ENCODE measurements around the gene ARHGAP33. TPM values are rescaled to one million over a fixed set of nuclear protein-coding genes. Genes with fewer than 3 reads are reported as not detected.
A peak's percentile ranks its signal among the peaks of the same experiment; 100 is the strongest.

The ARHGAP33 gene
- total RNA-seq, 1 experiment from 2014 or later, result 39.6 TPM

DNA sequence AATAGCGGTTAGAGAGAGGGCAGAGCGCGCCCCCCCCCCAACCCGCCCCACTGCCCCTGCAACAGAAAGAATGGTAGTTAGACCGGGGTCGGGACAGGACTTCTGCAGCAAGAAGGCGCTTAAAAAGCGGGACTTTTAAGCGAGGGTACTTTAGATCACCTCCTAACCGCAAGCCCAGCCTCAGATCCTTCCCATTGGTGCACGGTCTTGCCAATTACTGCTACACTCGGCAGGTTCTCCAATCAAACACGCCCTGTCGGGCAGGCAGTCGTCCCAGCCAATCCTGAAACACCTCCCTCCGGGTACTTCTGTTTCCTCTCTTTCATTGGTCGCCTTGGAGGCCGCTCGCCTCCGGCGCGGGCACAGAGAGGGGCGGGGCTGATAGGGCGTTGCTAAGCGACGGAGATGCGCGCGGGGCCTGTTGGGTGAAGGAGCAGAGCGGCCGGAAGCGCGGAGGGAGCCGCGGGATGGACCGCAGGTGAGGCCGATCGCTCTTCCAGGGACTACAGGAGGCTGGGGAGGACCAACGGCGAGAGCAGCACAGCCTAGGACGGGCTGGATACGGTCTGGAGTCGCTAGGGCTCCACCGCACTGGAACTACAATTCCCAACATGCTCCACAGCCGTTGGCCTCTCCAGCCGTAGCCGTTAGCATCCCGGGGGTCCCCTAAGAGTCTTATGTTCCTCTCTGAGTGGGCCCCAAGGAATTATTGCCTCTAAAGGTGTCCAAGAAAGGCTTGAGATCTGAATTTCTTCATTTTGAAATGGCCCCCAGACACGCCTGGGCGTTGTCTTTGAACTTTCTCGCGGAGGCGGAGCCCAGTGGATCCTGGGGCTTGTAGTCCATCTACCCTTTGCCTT lies 17.4 kb upstream of the ARHGAP33 start, which contains the start of gene PROSER3:
Gene PROSER3, plus strand, starts transcription at position 428 of the 860 bp plus-strand sequence. Its CDS starts 40 bp downstream, at position 468.
- ChIA-PET CTCF (no interaction called here), POLR2A (ENCODE audit: low non-redundant PET) (interaction anchor here (1.0 kb wide), 1 partner anchor 10 kb away, joined by 3 read pairs; the partner anchor contains the start of gene LIN37)
- peaks cover 24% of the 10 kb centered on the region for H3K36me3 ChIP-seq (ENCODE audit: insufficient read depth, low read length, poor library complexity, severe bottlenecking)
- H3K9me3 ChIP-seq (ENCODE audit: low read depth, low read length, poor library complexity, severe bottlenecking), result no peaks in the 10 kb centered on the region
- TF ChIP-seq CTCF (conservative IDR thresholded peaks at IDR 0.05; ENCODE audit: low read depth, low read length), result no peak
- TF ChIP-seq EZH2 (IDR thresholded peaks at IDR 0.05; ENCODE audit: borderline replicate concordance, low read depth, low read length, poor library complexity, severe bottlenecking), result no peak
- intact Hi-C loops (cut with micrococcal nuclease; ENCODE audit: unreplicated experiment), result no loop called here
- peaks cover 32% of the 10 kb centered on the region for H3K4me1 ChIP-seq (ENCODE audit: insufficient read depth, low read length, poor library complexity, severe bottlenecking)
- BruUV-seq (replicated peaks), result TSS peak; percentile 75
- DNase-seq (ENCODE audit: low spot score), result peak; percentile 100
- no peaks in the 10 kb centered on the region for H3K27me3 ChIP-seq (replicated peaks; ENCODE audit: insufficient read depth, low read depth, low read length, poor library complexity)
- peak within 1 kb of the TSS; percentile 86 for H3K4me3 ChIP-seq (ENCODE audit: low read depth, low read length, poor library complexity, severe bottlenecking)
- peak within 1 kb of the TSS; percentile 94 for H3K27ac ChIP-seq (ENCODE audit: low read depth, low read length, poor library complexity, severe bottlenecking)

- Histone ChIP-seq H3K4me1 (ENCODE audit: insufficient read depth, low read length, poor library complexity, severe bottlenecking) (peaks cover 32% of the 10 kb centered on the region), H3K36me3 (ENCODE audit: insufficient read depth, low read length, poor library complexity, severe bottlenecking) (peaks cover 31% of the 10 kb centered on the region), H3K9me3 (ENCODE audit: low read depth, low read length, poor library complexity, severe bottlenecking) (no peaks in the 10 kb centered on the region), H3K27ac (ENCODE audit: low read depth, low read length, poor library complexity, severe bottlenecking) (no peak overlapping the region), H3K27me3 (replicated peaks; ENCODE audit: insufficient read depth, low read depth, low read length, poor library complexity) (no peaks in the 10 kb centered on the region), H3K4me3 (ENCODE audit: low read depth, low read length, poor library complexity, severe bottlenecking) (no peak overlapping the region)
- TF ChIP-seq CTCF (conservative IDR thresholded peaks at IDR 0.05; ENCODE audit: low read depth, low read length), result no peak
- no peak for TF ChIP-seq EZH2 (IDR thresholded peaks at IDR 0.05; ENCODE audit: borderline replicate concordance, low read depth, low read length, poor library complexity, severe bottlenecking)
- no peak for DNase-seq (ENCODE audit: low spot score)
- ChIA-PET CTCF (no interaction called here), POLR2A (ENCODE audit: low non-redundant PET) (no interaction called here)
- no TSS peak for BruUV-seq (replicated peaks)
- intact Hi-C loops (cut with micrococcal nuclease; ENCODE audit: unreplicated experiment), result no loop called here
Measured at GRCh38 chr19:35759697-35760096, 15.7 kb upstream of the ARHGAP33 start.

DNA sequence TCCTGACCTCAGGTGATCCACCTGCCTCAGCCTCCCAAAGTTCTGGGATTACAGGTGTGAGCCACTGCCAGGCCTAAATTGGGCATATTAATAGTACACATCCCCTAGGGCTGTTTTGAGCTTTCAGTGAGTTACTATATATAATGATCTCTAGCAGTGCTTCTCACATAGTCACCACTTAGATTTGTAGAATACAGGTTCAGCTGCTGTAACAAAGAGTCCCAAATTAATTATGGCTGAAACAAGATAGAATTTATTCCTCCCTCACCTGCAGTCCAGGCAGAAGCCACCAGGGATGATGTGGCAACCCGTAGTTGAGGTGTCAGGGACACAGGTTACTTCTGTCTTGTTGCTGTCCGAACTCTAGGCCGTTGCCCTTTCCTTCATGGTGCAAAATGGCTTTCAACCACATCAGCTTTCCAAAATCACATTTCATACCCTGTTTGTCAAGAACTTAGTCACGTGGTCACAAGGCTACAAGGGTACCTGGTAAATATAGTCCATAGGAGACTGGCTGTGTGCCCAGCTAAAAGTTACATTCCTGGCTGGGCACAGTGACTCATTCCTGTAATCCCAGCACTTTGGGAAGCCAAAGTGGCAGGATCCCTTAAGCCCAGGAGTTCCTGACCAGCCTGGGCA lies 14.5 kb upstream of the ARHGAP33 start:
- H3K27me3 ChIP-seq (replicated peaks; ENCODE audit: insufficient read depth, low read depth, low read length, poor library complexity), result no peaks in the 10 kb centered on the region
- no peak overlapping the region for H3K4me3 ChIP-seq (ENCODE audit: low read depth, low read length, poor library complexity, severe bottlenecking)
- no peak overlapping the region for H3K27ac ChIP-seq (ENCODE audit: low read depth, low read length, poor library complexity, severe bottlenecking)
- no TSS peak for BruUV-seq (replicated peaks)
- no peaks in the 10 kb centered on the region for H3K9me3 ChIP-seq (ENCODE audit: low read depth, low read length, poor library complexity, severe bottlenecking)
- TF ChIP-seq EZH2 (IDR thresholded peaks at IDR 0.05; ENCODE audit: borderline replicate concordance, low read depth, low read length, poor library complexity, severe bottlenecking) (no peak), CTCF (conservative IDR thresholded peaks at IDR 0.05; ENCODE audit: low read depth, low read length) (no peak)
- peaks cover 23% of the 10 kb centered on the region for H3K4me1 ChIP-seq (ENCODE audit: insufficient read depth, low read length, poor library complexity, severe bottlenecking)
- H3K36me3 ChIP-seq (ENCODE audit: insufficient read depth, low read length, poor library complexity, severe bottlenecking), result peaks cover 36% of the 10 kb centered on the region
- no peak for DNase-seq (ENCODE audit: low spot score)
- CTCF ChIA-PET, result no interaction called here
- intact Hi-C loops (cut with micrococcal nuclease; ENCODE audit: unreplicated experiment), result no loop called here
- POLR2A ChIA-PET (ENCODE audit: low non-redundant PET), result no interaction called here

Data from A673 (cell line).